ENCODE data around the gene ASCC3. TPM values are rescaled to one million over a fixed set of nuclear protein-coding genes. Genes with fewer than 3 reads are reported as not detected.

The ASCC3 gene
- 95.0 and 99.2 TPM in 2 replicates for total RNA-seq

DNA sequence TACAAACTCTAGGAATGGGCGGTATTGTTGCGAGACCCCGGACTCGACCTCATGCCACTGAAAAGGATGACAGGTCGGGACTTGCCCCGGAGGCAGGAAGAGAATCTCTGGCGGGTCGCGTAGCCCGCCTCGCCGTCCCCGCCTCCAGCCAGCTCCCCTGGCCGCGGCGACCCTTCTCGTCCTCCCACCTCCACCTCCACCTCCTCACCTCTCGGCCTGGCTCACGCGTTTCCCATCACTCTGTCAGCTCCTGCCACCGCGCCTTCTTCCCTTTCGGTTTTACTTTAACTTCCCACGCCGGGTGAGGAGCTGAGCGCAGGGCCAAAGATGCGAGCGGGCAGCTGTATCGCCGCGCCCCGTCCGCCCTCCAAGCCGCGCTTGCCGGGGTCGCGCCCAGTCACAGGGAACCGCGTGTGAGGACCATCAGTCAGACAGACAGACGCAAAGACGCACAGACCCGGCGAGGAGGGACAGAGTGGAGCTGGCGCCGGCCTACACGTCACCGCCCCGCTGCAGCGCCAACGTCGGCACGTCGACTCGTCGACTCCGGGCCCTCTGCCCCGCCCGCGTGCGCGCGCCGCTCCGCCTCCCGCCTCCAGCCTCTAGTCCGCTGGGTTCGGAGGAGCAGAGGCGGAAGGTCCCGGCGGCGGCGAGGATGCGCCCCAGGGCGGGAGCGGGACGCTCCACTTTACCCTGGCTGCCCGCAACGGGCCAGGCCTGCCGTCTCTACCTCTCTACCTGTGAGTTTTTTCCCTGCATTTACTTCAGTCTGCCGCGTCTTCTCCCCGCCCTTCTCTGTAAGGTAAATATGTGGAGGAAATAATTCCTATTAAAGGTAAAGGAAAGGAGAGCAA is at the start of gene ASCC3:
Gene ASCC3 (minus strand): TSS at position 477 of the 854 bp plus-strand sequence. CDS start 13,332 bp downstream, outside the sequence.

DNA sequence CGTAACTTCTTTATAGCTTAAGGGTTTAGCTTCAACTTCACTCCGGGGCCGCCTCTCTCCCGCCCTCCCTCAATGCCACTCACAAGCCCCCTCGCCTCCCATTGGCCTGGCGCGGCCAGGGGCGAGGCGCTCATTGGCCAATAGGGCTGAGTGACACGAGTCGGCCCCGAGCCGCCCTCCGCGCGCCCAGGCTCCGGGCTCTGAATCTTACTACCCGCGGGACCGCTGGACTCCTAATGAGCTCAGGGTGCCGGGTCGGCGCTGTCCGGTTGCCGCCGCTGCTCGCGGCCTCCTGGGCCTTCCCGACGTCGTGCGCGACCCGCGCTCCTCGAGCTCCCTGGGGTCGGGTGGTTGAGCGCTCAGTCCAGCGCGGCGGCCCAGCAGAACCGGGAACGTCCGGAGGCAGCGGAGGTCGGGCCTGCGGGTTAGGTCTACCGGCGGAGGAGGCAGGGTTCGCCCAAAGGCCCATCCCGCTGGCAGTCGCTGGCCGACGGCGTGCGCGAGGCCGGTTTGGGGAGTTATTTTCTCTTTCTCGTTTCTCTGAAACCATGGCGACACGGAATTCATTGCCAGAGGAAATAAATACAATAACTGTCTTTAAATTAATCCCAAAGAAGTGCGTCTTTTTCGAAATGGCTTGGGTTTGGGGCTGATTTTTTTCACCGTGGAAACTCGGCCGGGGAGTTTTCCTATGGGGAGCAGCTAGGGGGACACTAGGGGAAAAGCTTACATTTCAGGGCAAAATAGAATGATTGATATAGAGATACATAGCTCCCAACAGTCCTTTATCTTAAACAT is 416.0 kb downstream of the ASCC3 start, which contains the start of gene SIM1:
Gene SIM1 (minus strand): TSS at position 19 of the 798 bp plus-strand sequence. CDS start 1,453 bp downstream, outside the sequence.

